K562 (cell line): ENCODE data around the gene TECTA. TPM values are rescaled to one million over a fixed set of nuclear protein-coding genes. Genes with fewer than 3 reads are reported as not detected.

Source experiments
- ATAC-seq: fragments of 200-7000 bp; cut with Tn5 transposase; 3 replicates; pipeline ENCODE4 v1.9.1; 2020; ENCODE audit warnings: moderate library complexity
- BruUV-seq: library from RNA; stranded (reverse); fragments of 400-500 nt; replicated peaks from 2 replicates; lab custom pipeline; 2021; lab: Mats Ljungman, UMichigan
- CTCF ChIA-PET: fragments of 300-600 bp; formaldehyde crosslinking; extraction: SDS; loops from one replicate; lab custom pipeline; 2021; ENCODE audit warnings: low intra/inter-chr PET ratio; lab: Yijun Ruan, JAX
- POLR2A ChIA-PET: fragments of 300-600, 350-650 bp; sonication (Branson Sonifier 250); formaldehyde crosslinking; extraction: SDS; loops from one replicate; lab custom pipeline; 2021; ENCODE audit warnings: antibody characterized with exemption, inconsistent platforms; lab: Yijun Ruan, JAX
- DNase-seq, 4 experiments: peaks; one replicate each; pipeline versions ENCODE4 v3.0.0 to v3.0.0-alpha.2; 2011 to 2018; ENCODE audit warnings: low spot score in 3 of 4, mixed read lengths in 3 of 4; ENCODE audit errors: extremely low read depth in 1 of 4
- FAIRE-seq: peaks from 2 replicates; lab custom pipeline; 2011; peaks lifted over from hg19 to GRCh38; lab: Jason Lieb, UNC
- H2AFZ ChIP-seq: 2 replicates; pipeline ENCODE4 v1.6.0; 2011; ENCODE audit warnings: low read depth, low read length, control low read depth, inconsistent platforms
- H3K27ac ChIP-seq: fragments of 200-600 bp; 3 replicates; pipeline ENCODE4 v1.8.0; 2011; ENCODE audit warnings: low read depth, mild to moderate bottlenecking, control low read depth, inconsistent platforms, low read length, moderate library complexity, mixed read lengths; ENCODE audit errors: extremely low read depth
- H3K27me3 ChIP-seq, 2 experiments: fragments of 300-600 bp in 1 of 2; 2 replicates in 1 of 2; 3 replicates in 1 of 2; pipeline versions ENCODE4 v1.6.0 to v1.8.0; 2011; ENCODE audit warnings: inconsistent platforms in 2 of 2, low read length in 2 of 2, mild to moderate bottlenecking in 1 of 2, mixed read lengths in 1 of 2, moderate library complexity in 1 of 2; ENCODE audit not compliant: control insufficient read depth in 2 of 2, insufficient read depth in 2 of 2
- H3K36me3 ChIP-seq: fragments of 300-600 bp; 3 replicates; pipeline ENCODE4 v1.8.0; 2011; ENCODE audit warnings: mild to moderate bottlenecking, low read length, inconsistent platforms; ENCODE audit not compliant: control insufficient read depth, insufficient read depth
- H3K4me1 ChIP-seq, 2 experiments: fragments of 200-600 bp in 1 of 2; replicated peaks in 1 of 2; 2 replicates in 1 of 2; 3 replicates in 1 of 2; pipeline versions ENCODE4 v1.5.1 to v1.8.0; 2011; ENCODE audit warnings: inconsistent platforms in 2 of 2, low read length in 2 of 2, mild to moderate bottlenecking in 1 of 2, mixed read lengths in 1 of 2, moderate library complexity in 1 of 2; ENCODE audit not compliant: control insufficient read depth in 2 of 2, insufficient read depth in 2 of 2
- H3K4me2 ChIP-seq: 2 replicates; pipeline ENCODE4 v1.6.1; 2011; ENCODE audit warnings: low read length, control low read depth, inconsistent platforms, mixed read lengths; ENCODE audit not compliant: insufficient read depth
- H3K4me3 ChIP-seq: fragments of 200-600 bp; sonication (generic), shearing (Covaris generic); 2 replicates; pipeline ENCODE4 v1.5.1; 2016; ENCODE audit warnings: control low read depth, inconsistent platforms
- H3K79me2 ChIP-seq: fragments of 200-600 bp; 3 replicates; pipeline ENCODE4 v1.8.0; 2011; ENCODE audit warnings: low read length, inconsistent platforms; ENCODE audit not compliant: control insufficient read depth, insufficient read depth
- H3K9ac ChIP-seq, 2 experiments: 2 replicates each; pipeline versions ENCODE4 v1.6.0 to v1.6.1; 2011; ENCODE audit warnings: low read depth in 2 of 2, low read length in 2 of 2, control low read depth in 1 of 2, inconsistent platforms in 1 of 2, mild to moderate bottlenecking in 1 of 2, mixed read lengths in 1 of 2; ENCODE audit not compliant: insufficient read depth in 1 of 2
- H3K9me1 ChIP-seq: one replicate; pipeline ENCODE4 v1.6.0; 2011; ENCODE audit warnings: inconsistent platforms, mild to moderate bottlenecking, low read length, moderate library complexity; ENCODE audit not compliant: control insufficient read depth, insufficient read depth
- H3K9me3 ChIP-seq: replicated peaks from 2 replicates; pipeline ENCODE4 v1.5.1; 2011; ENCODE audit warnings: low read depth, low read length, inconsistent platforms; ENCODE audit not compliant: control insufficient read depth, insufficient read depth
- H4K20me1 ChIP-seq: replicated peaks from 2 replicates; pipeline ENCODE4 v1.6.1; 2011; ENCODE audit warnings: low read length, inconsistent platforms, mixed read lengths; ENCODE audit not compliant: control insufficient read depth, insufficient read depth
- CBX2 ChIP-seq: fragments of 200-600 bp; sonication (generic); IDR thresholded peaks from one replicate; pipeline ENCODE4 v1.6.1; 2012; ENCODE audit warnings: mild to moderate bottlenecking, low read length, inconsistent platforms; ENCODE audit not compliant: insufficient read depth, poor library complexity, severe bottlenecking
- FOXO4 ChIP-seq: fragments of 450-650 bp; formaldehyde crosslinking; IDR thresholded peaks from 2 replicates; pipeline ENCODE4 v1.4.0; 2020; ENCODE audit warnings: mild to moderate bottlenecking, moderate library complexity
- KAT8 ChIP-seq: fragments of 450-650 bp; IDR thresholded peaks from 2 replicates; pipeline ENCODE4 v1.6.1; 2016; ENCODE audit warnings: low read depth, mild to moderate bottlenecking
- NCOA4 ChIP-seq: fragments of 450-650 bp; IDR thresholded peaks from 2 replicates; pipeline ENCODE4 v1.6.1; 2018; ENCODE audit warnings: mild to moderate bottlenecking; ENCODE audit not compliant: partially characterized antibody
- NFXL1 ChIP-seq: fragments of 450-650 bp; formaldehyde crosslinking; IDR thresholded peaks from 2 replicates; pipeline ENCODE4 v1.4.0; 2021; ENCODE audit warnings: mild to moderate bottlenecking
- NR0B1 ChIP-seq: fragments of 450-650 bp; IDR thresholded peaks from one replicate; pipeline ENCODE4 v1.6.1; 2018; ENCODE audit warnings: mild to moderate bottlenecking, moderate library complexity; ENCODE audit not compliant: partially characterized antibody
- OTX1 ChIP-seq: fragments of 450-650 bp; formaldehyde crosslinking; IDR thresholded peaks from 2 replicates; pipeline ENCODE4 v1.4.0; 2022; ENCODE audit warnings: mild to moderate bottlenecking
- PCBP2 ChIP-seq: fragments of 200-400 bp; formaldehyde crosslinking; IDR thresholded peaks from 2 replicates; pipeline ENCODE4 v1.6.1; 2018; ENCODE audit warnings: low read length, low read depth, mild to moderate bottlenecking, moderate library complexity; ENCODE audit not compliant: poor library complexity, severe bottlenecking
- SFPQ ChIP-seq: fragments of 200-400 bp; formaldehyde crosslinking; IDR thresholded peaks from 2 replicates; pipeline ENCODE4 v1.6.1; 2017; ENCODE audit warnings: mild to moderate bottlenecking, low read depth, low read length, moderate library complexity
- ZKSCAN3 ChIP-seq: fragments of 250-450 bp; sonication (Bioruptor Pico); IDR thresholded peaks from 2 replicates; pipeline ENCODE4 v1.4.0; 2020
- ZNF384 ChIP-seq: IDR thresholded peaks from 2 replicates; pipeline ENCODE4 v1.6.1; 2012; ENCODE audit warnings: low read depth, low read length, improper control_type of control experiment
- in situ Hi-C: fragments of 300-500 bp; cut with MboI; formaldehyde crosslinking; loops from 4 replicates; pipeline ENCODE4 v1.15.0; 2018; ENCODE audit warnings: inconsistent platforms, mixed read lengths
- intact Hi-C: fragments of 100-400 bp; cut with micrococcal nuclease; formaldehyde crosslinking; loops from 2 replicates; pipeline ENCODE4 v1.14.2; 2022
- polyA plus RNA-seq, 8 experiments: library from polyadenylated mRNA; depleted of rRNA in 4 of 8; stranded (reverse) in 5 of 8; unstranded in 3 of 8; fragments of >200 nt; fragmentation: Nextera tagmentation in 2 of 8; fragmentation: Illumina TruSeq in 1 of 8; extraction: Ambion mirVana in 2 of 8; extraction: Trizol in 1 of 8; gene quantifications; 2 replicates each; pipeline versions ENCODE4 v1.2.1 to v1.2.3, GENCODE V29; 2011 to 2014; ENCODE audit warnings: inconsistent platforms in 1 of 8, missing spikeins in 1 of 8
- total RNA-seq, 7 experiments: library from RNA; depleted of rRNA in 6 of 7; stranded (reverse); fragments of >200 nt in 6 of 7; fragmentation: Illumina TruSeq in 2 of 7; extraction: Trizol in 2 of 7; gene quantifications; 2 replicates each; pipeline versions ENCODE4 v1.2.1 to v1.2.3, GENCODE V29; 2011 to 2021; ENCODE audit warnings: low replicate concordance in 1 of 7

Gene TECTA
- total and polyA plus RNA-seq, 9 of the 15 experiments (the other 6 are each of a cell fraction or from before 2014, with no cell fraction given): under 0.01 to 0.04 (median 0.03) TPM; not detected in 5

GRCh38 chr11:121214861-121215260 lies 113.8 kb downstream of the TECTA start:
- in situ Hi-C loops: no loop called here
- no peak overlapping the region for H3K9ac ChIP-seq
- no peaks in the 10 kb centered on the region for H3K27me3 ChIP-seq
- H3K79me2 ChIP-seq: no peaks in the 10 kb centered on the region
- intact Hi-C loops: no loop called here
- H3K4me3 ChIP-seq: no peak overlapping the region
- no peaks in the 10 kb centered on the region for H3K36me3 ChIP-seq
- FAIRE-seq: no peak
- H3K4me2 ChIP-seq: no peak overlapping the region
- no peak overlapping the region for H2AFZ ChIP-seq
- TF ChIP-seq OTX1 (CRISPR knock-in tag) (no peak), NCOA4 (no peak), CBX2 (no peak), NFXL1 (CRISPR knock-in tag) (no peak), SFPQ (no peak), ZKSCAN3 (CRISPR knock-in tag) (no peak), NR0B1 (no peak), ZNF384 (no peak), KAT8 (no peak), FOXO4 (CRISPR knock-in tag) (no peak), PCBP2 (no peak)
- ChIA-PET CTCF (no interaction called here), POLR2A (no interaction called here)
- no peak overlapping the region for H3K27ac ChIP-seq
- H4K20me1 ChIP-seq: no peaks in the 10 kb centered on the region
- no peaks in the 10 kb centered on the region for H3K4me1 ChIP-seq
- ATAC-seq: no peak
- DNase-seq: no peak
- no peaks in the 10 kb centered on the region for H3K9me1 ChIP-seq
- no peaks in the 10 kb centered on the region for H3K9me3 ChIP-seq
- BruUV-seq: no TSS peak
